B cell (primary cell): Measurements from ENCODE around the gene KIF13A.

Experiments used
- EZH2 ChIP-seq: IDR thresholded peaks from 2 replicates; pipeline ENCODE4 v1.6.1; 2012; ENCODE audit warnings: borderline replicate concordance, low read depth, mild to moderate bottlenecking, moderate library complexity, low read length; ENCODE audit not compliant: insufficient read depth, poor library complexity, severe bottlenecking
- TF ChIP-seq, protein P1 (sequence below): fragments of 200-600 bp; IDR thresholded peaks from one replicate; pipeline ENCODE4 v1.8.0; 2022; ENCODE audit warnings: antibody characterized with exemption, mild to moderate bottlenecking

DNA sequence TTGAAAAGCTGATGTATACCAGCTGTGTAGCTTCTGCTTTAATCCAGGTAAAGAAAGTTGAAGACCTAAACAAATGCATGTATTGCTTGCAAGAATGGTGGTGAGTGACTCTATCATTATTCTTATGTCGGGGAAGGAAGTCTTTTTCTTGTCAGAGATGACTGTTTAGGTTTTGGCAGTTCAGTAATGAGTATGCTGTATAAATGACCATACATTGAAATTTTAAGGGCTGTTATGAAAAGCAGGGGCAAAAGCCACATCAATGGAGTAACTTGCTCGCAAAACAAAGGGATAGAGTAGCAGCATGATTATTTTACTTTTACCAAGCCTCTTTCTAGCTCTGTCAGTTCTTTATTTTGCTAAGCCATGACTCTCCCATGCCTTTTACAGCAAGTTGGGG is 224.8 kb downstream of the KIF13A start:
- TF ChIP-seq, protein P1, sequence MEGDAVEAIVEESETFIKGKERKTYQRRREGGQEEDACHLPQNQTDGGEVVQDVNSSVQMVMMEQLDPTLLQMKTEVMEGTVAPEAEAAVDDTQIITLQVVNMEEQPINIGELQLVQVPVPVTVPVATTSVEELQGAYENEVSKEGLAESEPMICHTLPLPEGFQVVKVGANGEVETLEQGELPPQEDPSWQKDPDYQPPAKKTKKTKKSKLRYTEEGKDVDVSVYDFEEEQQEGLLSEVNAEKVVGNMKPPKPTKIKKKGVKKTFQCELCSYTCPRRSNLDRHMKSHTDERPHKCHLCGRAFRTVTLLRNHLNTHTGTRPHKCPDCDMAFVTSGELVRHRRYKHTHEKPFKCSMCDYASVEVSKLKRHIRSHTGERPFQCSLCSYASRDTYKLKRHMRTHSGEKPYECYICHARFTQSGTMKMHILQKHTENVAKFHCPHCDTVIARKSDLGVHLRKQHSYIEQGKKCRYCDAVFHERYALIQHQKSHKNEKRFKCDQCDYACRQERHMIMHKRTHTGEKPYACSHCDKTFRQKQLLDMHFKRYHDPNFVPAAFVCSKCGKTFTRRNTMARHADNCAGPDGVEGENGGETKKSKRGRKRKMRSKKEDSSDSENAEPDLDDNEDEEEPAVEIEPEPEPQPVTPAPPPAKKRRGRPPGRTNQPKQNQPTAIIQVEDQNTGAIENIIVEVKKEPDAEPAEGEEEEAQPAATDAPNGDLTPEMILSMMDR: no peak
- no peak for TF ChIP-seq EZH2
